ENCODE measurements around the gene MAPK10. TPM values are rescaled to one million over a fixed set of nuclear protein-coding genes. Genes with fewer than 3 reads are reported as not detected.

Gene MAPK10
- total and polyA plus RNA-seq, 2 experiments from 2014 or later = 3.6 to 8.1 TPM

DNA sequence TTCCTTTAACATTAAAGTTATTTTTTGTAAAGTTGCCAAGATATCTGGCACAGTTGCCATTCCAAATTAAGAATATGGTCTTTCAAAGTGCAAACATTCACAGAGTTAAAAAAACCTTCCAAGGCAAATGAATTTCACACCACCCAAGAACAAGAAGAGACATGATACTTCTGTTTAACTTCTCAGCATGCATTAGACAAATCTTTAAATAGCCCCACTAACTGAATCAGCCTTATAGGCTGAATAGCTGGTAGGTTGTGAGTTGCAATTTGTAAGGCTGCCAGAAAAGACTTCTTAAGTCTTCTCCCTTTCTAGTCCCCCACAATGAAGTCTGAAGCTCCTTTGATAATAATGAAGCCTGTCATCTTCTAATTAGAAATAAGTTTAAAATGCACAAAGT, 95.6 kb downstream of the MAPK10 start:
- no peak overlapping the region for H3K4me3 Mint-ChIP-seq
- DNase-seq (ENCODE audit: low spot score) = no peak
- Histone ChIP-seq H3K4me2 (no peak overlapping the region), H3K27ac (ENCODE audit: low read depth) (no peak overlapping the region), H4K20me1 (replicated peaks; ENCODE audit: insufficient read depth) (no peaks in the 10 kb centered on the region), H3K9me2 (ENCODE audit: insufficient read depth) (no peaks in the 10 kb centered on the region), H3K27me3 (ENCODE audit: insufficient read depth) (no peaks in the 10 kb centered on the region), H2AFZ (no peak overlapping the region), H3F3A (replicated peaks; ENCODE audit: low read depth) (no peaks in the 10 kb centered on the region), H3K79me2 (replicated peaks; ENCODE audit: insufficient read depth) (no peaks in the 10 kb centered on the region), H3K4me3 (no peak overlapping the region), H3K36me3 (ENCODE audit: insufficient read depth) (no peaks in the 10 kb centered on the region), H3K4me1 (ENCODE audit: insufficient read depth) (peaks cover 14% of the 10 kb centered on the region)
- TF ChIP-seq ZNF114 (CRISPR knock-in tag; IDR thresholded peaks at IDR 0.05) (no peak), ZNF331 (CRISPR knock-in tag; IDR thresholded peaks at IDR 0.05; ENCODE audit: low read depth) (no peak), EZH2phosphoT487 (IDR thresholded peaks at IDR 0.05; ENCODE audit: unreplicated experiment) (no peak), JUNB (IDR thresholded peaks at IDR 0.05; ENCODE audit: unreplicated experiment) (no peak), EZH2 (IDR thresholded peaks at IDR 0.05; ENCODE audit: low read depth, unreplicated experiment) (no peak), STAT1 (IDR thresholded peaks at IDR 0.05; ENCODE audit: unreplicated experiment) (no peak), CREB1 (CRISPR knock-in tag; IDR thresholded peaks at IDR 0.05; ENCODE audit: low read depth) (no peak), POLR2AphosphoS5 (IDR thresholded peaks at IDR 0.05; ENCODE audit: low read depth) (no peak), NANOG (IDR thresholded peaks at IDR 0.05; ENCODE audit: borderline replicate concordance) (no peak)
- TF ChIP-seq, protein P1, sequence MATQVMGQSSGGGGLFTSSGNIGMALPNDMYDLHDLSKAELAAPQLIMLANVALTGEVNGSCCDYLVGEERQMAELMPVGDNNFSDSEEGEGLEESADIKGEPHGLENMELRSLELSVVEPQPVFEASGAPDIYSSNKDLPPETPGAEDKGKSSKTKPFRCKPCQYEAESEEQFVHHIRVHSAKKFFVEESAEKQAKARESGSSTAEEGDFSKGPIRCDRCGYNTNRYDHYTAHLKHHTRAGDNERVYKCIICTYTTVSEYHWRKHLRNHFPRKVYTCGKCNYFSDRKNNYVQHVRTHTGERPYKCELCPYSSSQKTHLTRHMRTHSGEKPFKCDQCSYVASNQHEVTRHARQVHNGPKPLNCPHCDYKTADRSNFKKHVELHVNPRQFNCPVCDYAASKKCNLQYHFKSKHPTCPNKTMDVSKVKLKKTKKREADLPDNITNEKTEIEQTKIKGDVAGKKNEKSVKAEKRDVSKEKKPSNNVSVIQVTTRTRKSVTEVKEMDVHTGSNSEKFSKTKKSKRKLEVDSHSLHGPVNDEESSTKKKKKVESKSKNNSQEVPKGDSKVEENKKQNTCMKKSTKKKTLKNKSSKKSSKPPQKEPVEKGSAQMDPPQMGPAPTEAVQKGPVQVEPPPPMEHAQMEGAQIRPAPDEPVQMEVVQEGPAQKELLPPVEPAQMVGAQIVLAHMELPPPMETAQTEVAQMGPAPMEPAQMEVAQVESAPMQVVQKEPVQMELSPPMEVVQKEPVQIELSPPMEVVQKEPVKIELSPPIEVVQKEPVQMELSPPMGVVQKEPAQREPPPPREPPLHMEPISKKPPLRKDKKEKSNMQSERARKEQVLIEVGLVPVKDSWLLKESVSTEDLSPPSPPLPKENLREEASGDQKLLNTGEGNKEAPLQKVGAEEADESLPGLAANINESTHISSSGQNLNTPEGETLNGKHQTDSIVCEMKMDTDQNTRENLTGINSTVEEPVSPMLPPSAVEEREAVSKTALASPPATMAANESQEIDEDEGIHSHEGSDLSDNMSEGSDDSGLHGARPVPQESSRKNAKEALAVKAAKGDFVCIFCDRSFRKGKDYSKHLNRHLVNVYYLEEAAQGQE (IDR thresholded peaks at IDR 0.05; ENCODE audit: unreplicated experiment) = no peak
- TF ChIP-seq, protein P2, sequence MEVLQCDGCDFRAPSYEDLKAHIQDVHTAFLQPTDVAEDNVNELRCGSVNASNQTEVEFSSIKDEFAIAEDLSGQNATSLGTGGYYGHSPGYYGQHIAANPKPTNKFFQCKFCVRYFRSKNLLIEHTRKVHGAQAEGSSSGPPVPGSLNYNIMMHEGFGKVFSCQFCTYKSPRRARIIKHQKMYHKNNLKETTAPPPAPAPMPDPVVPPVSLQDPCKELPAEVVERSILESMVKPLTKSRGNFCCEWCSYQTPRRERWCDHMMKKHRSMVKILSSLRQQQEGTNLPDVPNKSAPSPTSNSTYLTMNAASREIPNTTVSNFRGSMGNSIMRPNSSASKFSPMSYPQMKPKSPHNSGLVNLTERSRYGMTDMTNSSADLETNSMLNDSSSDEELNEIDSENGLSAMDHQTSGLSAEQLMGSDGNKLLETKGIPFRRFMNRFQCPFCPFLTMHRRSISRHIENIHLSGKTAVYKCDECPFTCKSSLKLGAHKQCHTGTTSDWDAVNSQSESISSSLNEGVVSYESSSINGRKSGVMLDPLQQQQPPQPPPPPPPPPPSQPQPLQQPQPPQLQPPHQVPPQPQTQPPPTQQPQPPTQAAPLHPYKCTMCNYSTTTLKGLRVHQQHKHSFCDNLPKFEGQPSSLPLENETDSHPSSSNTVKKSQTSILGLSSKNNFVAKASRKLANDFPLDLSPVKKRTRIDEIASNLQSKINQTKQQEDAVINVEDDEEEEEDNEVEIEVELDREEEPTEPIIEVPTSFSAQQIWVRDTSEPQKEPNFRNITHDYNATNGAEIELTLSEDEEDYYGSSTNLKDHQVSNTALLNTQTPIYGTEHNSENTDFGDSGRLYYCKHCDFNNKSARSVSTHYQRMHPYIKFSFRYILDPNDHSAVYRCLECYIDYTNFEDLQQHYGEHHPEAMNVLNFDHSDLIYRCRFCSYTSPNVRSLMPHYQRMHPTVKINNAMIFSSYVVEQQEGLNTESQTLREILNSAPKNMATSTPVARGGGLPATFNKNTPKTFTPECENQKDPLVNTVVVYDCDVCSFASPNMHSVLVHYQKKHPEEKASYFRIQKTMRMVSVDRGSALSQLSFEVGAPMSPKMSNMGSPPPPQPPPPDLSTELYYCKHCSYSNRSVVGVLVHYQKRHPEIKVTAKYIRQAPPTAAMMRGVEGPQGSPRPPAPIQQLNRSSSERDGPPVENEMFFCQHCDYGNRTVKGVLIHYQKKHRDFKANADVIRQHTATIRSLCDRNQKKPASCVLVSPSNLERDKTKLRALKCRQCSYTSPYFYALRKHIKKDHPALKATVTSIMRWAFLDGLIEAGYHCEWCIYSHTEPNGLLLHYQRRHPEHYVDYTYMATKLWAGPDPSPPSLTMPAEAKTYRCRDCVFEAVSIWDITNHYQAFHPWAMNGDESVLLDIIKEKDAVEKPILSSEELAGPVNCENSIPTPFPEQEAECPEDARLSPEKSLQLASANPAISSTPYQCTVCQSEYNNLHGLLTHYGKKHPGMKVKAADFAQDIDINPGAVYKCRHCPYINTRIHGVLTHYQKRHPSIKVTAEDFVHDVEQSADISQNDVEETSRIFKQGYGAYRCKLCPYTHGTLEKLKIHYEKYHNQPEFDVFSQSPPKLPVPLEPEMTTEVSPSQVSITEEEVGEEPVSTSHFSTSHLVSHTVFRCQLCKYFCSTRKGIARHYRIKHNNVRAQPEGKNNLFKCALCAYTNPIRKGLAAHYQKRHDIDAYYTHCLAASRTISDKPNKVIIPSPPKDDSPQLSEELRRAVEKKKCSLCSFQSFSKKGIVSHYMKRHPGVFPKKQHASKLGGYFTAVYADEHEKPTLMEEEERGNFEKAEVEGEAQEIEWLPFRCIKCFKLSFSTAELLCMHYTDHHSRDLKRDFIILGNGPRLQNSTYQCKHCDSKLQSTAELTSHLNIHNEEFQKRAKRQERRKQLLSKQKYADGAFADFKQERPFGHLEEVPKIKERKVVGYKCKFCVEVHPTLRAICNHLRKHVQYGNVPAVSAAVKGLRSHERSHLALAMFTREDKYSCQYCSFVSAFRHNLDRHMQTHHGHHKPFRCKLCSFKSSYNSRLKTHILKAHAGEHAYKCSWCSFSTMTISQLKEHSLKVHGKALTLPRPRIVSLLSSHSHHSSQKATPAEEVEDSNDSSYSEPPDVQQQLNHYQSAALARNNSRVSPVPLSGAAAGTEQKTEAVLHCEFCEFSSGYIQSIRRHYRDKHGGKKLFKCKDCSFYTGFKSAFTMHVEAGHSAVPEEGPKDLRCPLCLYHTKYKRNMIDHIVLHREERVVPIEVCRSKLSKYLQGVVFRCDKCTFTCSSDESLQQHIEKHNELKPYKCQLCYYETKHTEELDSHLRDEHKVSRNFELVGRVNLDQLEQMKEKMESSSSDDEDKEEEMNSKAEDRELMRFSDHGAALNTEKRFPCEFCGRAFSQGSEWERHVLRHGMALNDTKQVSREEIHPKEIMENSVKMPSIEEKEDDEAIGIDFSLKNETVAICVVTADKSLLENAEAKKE (CRISPR knock-in tag; IDR thresholded peaks at IDR 0.05) = no peak
- TF ChIP-seq, protein P3, sequence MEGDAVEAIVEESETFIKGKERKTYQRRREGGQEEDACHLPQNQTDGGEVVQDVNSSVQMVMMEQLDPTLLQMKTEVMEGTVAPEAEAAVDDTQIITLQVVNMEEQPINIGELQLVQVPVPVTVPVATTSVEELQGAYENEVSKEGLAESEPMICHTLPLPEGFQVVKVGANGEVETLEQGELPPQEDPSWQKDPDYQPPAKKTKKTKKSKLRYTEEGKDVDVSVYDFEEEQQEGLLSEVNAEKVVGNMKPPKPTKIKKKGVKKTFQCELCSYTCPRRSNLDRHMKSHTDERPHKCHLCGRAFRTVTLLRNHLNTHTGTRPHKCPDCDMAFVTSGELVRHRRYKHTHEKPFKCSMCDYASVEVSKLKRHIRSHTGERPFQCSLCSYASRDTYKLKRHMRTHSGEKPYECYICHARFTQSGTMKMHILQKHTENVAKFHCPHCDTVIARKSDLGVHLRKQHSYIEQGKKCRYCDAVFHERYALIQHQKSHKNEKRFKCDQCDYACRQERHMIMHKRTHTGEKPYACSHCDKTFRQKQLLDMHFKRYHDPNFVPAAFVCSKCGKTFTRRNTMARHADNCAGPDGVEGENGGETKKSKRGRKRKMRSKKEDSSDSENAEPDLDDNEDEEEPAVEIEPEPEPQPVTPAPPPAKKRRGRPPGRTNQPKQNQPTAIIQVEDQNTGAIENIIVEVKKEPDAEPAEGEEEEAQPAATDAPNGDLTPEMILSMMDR (conservative IDR thresholded peaks at IDR 0.05; ENCODE audit: low read depth in 2 of 2) = no peak
- TF ChIP-seq, protein P4, sequence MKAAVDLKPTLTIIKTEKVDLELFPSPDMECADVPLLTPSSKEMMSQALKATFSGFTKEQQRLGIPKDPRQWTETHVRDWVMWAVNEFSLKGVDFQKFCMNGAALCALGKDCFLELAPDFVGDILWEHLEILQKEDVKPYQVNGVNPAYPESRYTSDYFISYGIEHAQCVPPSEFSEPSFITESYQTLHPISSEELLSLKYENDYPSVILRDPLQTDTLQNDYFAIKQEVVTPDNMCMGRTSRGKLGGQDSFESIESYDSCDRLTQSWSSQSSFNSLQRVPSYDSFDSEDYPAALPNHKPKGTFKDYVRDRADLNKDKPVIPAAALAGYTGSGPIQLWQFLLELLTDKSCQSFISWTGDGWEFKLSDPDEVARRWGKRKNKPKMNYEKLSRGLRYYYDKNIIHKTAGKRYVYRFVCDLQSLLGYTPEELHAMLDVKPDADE (IDR thresholded peaks at IDR 0.05) = no peak
- H3K36me3 Mint-ChIP-seq (ENCODE audit: low read depth) = no peaks in the 10 kb centered on the region
- H3K27me3 Mint-ChIP-seq (ENCODE audit: insufficient read depth, low read depth, poor library complexity) = no peaks in the 10 kb centered on the region
- H3K27ac Mint-ChIP-seq = no peak overlapping the region
- H3K4me1 Mint-ChIP-seq = peaks cover 7% of the 10 kb centered on the region
- ATAC-seq = no peak
- no peaks in the 10 kb centered on the region for H3K9me3 Mint-ChIP-seq

All from GM23338 (cell line).